Measurements from ENCODE around the gene TRIM75.
"Not testable (repeated sequence)": the region's sequence is repeated elsewhere in the genome, so short reads cannot be mapped to it uniquely, and the experiment has no call there.

TRIM75 gene

GRCh38 chr4:165079476-165079875 lies 25.8 kb downstream of the TRIM75 start:
- DNase-seq, result no peak

- DNase-seq, result not testable (repeated sequence)
These were observed 31.1 kb downstream of the TRIM75 start for GRCh38 chr4:165084787-165085186.

- DNase-seq, result no peak
These were observed 32.3 kb downstream of the TRIM75 start for GRCh38 chr4:165085946-165086345.

GRCh38 chr4:165088366-165088765 lies 34.7 kb downstream of the TRIM75 start:
- DNase-seq, result no peak

GRCh38 chr4:165092187-165092586 lies 38.5 kb downstream of the TRIM75 start:
- DNase-seq, result not testable (repeated sequence)

GRCh38 chr4:165094873-165095272 lies 41.2 kb downstream of the TRIM75 start:
- no peak for DNase-seq

GRCh38 chr4:165095291-165095690 lies 41.6 kb downstream of the TRIM75 start:
- no peak for DNase-seq

GRCh38 chr4:165096776-165097175 lies 43.1 kb downstream of the TRIM75 start:
- DNase-seq, result no peak

GRCh38 chr4:165101641-165102040 lies 48.0 kb downstream of the TRIM75 start:
- DNase-seq, result no peak

GRCh38 chr4:165106518-165106917 lies 52.9 kb downstream of the TRIM75 start:
- DNase-seq, result no peak
